GM21447 (cell line): ENCODE measurements around the gene HUS1.
A peak's percentile ranks its signal among the peaks of the same experiment; 100 is the strongest.
"Not testable (repeated sequence)": the region's sequence is repeated elsewhere in the genome, so short reads cannot be mapped to it uniquely, and the experiment has no call there.

ENCODE experiments used
- ATAC-seq: cut with Tn5 transposase; IDR thresholded peaks from one replicate; pipeline ENCODE4 v1.9.1; 2021; ENCODE audit not compliant: unreplicated experiment

Gene HUS1

DNA sequence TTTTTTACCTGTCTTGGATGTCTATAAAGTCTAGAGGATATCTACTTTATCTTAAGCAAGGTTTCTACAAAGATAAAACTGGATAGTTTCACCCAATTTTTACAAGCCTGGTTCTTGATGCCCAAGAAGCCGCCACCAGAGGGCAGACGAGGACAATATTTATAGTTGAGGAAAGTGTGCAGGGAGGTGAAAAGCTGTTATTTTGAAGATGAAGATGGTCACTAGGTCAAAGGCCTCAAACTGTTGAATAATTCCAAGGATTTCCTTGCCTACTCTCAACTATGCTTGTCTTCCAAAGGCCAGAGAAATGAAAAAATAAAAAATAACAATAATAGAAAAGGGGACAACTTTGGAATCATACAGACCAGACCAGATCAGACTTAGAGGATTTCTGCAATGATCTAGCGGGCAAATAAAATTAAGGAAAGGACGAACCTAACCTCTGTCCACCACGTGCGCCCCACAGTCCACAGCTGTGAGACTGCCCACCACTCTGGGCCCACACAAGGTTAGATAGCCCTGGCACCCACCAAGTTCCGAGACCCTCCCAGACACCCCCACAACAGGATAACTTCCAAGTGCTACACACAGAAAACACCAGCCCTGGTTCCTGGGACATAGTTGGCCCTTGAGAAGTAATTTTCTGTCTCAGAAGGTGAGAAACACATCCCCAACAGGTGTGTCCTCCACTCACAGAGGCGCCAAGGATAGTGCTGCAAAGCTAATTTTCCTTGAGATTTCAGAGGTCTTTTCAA, 34.0 kb downstream of the HUS1 start:
- ATAC-seq, result no peak

DNA sequence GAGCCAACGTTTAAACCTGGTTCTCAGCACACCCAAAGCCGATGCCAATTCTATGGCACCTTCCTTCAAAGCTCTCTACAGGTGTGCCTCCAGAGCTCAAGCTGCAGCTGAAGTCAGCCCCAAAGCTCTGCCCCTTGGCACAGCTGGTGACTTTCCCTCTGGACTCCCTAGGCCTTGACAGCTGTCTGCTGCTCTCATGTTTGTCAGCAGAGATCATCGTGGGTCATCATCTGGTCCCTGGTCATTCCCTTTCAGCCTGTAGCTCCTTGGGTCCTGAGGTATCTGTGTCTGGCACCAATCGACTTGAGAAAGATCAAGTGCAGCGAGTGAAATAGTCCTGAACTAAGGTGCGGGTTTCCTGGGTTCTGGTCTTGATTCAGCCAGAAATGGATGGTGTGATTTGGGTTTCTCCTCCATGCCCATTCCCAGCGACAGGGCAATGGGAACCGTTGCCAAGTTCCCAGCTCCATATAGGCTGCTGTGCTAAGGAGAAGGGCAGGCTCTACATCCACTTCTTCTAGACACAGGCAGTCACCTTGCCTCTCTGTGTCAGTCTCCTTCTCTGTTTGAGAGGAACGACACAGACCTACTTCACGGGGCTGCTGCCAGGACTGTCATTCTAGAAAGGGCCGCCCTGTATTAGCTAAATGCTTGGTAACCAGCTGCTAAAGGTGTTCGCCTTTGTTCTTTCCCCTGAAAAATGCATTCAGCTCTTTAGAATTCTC, 34.7 kb downstream of the HUS1 start:
- ATAC-seq, result no peak

DNA sequence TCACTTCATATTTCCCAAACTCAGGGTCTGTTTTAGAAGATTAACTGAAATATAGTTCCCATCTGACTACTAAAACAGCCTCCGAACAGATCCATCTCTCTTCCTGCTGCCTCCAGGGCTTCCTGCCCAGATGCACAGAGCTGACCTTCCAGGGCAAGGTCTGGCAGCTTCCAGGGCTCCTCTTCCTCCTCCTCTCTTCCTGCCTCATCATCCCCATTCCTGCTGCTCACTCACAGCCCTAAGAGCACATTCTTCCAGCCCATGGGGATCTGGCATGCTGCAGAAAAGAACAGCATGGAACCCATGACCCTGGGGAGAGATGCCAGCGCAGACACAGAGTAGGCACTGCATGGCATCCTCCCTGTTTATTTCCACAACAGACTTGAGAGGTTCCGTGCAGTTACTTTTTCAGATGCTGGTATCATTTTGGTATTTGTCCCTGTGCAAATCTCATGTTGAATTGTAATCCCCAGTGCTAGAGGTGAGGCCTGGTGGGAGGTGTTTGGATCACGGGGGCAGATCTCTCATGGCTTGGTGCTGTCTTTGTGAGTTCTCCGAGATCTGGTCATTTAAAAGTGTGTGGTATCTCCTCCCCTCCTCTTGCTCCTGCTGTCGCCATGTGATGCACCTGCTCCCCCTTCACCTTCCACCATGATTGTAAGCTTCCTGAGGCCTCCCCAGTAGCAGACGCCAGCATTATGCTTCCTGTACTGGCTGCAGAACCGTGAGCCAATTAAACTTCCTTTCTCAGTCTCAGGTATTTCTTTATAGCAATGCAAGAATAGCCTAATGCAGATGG, 35.5 kb downstream of the HUS1 start:
- ATAC-seq, result no peak

DNA sequence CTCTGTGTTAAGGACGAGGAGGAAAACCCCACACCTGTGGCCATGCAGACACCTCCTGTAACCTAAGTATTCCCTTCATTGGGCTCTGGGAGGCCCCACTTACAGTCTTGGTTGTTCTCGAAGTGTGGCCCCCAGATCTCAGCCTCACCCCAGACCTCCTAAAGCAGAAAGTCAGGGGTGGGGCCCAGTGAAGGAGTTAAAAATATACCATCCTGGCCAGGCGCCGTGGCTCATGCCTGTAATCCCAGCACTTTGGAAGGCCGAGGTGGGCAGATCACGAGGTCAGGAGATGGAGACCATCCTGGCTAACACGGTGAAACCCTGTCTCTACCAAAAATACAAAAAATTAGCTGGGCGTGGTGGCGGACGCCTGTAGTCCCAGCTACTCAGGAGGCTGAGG, 36.8 kb downstream of the HUS1 start:
- ATAC-seq, result not testable (repeated sequence)

DNA sequence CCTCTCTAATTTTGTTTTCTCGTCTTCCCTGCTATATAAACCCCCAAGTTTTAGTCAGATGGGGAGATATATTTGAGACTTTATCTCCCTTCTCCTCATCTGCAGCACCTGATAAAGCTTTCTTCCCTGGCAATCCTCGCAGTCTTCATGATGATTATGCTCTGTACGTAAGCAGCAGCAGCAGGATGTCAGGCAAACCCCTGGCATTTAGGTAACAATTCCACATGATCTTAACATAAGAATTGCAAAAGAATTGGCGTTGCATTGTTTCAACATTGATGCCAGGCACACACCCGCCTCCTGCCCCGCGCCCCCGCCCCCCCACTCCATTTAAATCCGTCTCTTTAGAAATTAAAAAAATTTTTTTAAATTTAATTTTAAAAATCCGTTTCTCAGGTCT, 37.3 kb downstream of the HUS1 start:
- no peak for ATAC-seq

DNA sequence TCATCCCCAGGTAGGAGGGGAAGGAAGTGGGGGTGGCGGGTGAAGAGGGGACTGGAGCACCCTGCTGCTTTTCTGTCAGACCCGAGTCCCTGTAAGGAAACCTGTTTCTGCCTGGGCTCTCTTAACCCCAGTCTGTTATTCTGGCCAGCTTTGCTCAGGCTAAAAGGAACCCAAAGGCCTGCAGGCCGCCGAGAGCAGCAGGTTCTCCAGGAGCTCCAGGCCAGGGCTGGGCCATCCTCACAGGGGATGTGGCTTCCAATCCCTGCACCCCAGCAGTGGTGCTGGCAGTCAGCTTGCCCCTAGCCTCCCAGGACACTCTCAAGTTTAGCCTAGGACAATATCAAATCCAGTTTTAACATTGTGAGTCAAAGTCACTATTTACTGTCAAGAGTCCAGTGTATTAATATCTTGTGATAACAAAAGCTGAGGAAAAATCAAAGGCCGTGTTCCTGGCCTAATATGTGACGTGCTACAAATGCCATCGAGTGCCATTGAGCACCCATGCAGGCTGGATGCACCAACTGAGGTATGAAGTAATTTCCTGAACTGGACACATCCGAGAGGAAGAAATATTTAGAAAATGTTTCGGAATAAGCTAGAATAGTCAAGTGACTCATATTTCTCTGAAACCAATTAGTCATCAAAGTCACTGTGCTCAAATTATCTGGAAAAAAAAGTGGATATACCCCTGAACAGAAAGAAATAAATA, 38.1 kb downstream of the HUS1 start:
- no peak for ATAC-seq

DNA sequence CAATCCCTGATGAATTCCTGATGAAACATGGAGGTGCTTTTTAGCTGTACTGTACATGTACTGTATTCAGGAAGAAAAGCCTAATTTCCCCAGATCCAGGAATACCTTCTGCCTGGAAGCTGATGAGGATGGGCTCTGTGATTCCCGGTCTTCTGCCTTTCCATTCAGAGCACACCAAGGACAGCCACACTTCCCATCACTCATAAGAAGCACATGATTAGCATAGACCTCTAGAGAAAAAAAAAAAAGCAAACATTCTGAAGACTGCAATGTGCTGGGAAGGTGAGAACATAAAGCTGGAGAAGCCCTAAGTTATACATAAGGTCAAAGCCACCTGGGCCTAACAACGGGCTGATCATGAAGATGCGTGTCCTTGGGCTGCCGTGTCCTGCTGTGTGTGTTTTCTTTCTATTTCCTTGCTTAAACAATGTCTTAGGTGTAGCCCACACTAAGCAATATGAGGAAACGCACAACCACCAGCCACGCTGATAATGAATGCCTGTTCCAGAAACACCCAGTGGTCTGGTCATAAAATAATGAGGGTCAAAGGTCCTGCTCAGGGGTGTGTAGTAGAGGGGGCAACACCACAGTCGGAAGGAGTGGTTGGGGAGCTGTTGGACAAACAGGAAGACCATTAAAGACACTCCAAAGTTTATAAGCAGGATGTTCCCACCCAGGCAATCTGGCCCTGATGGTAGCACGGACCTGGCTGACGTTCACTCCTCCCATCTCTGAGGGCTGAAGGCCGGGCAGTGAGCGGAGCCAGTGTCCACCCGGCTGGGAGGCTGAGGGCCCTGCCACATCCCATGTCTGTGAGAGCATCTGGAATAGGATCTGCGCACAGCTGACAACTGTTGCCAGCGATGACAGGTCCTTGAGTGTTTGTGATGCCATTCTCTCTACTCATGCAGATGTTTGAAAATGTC, 39.1 kb downstream of the HUS1 start:
- ATAC-seq, result no peak

DNA sequence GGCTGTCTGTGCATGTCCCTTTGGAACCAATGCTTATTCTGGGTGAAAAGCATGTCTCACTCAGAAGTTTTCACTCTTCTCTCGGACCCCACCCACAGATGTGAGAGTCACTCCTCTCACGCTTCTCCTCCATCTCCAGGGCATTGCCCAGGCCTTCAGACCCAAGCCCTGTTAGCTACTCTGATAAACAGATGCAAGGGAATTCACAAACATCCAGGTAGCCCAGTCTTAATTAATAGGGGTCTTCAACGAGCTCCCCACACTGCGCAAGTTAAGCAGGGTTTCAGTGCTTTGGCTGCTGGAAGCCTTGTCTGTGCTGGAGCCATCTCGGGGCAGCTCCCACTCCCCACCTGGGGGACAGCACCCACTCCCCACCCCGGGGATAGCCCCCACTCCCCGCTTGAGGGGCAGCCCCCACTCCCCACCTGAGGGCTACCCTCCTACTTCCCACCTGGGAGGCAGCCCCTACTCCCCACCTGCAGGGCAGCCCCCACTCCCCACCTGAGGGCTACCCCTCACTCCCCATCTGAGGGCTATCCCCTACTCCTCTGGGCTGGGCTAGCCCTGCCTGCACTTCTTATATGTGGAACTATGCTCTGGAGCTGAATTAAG, 39.9 kb downstream of the HUS1 start:
- no peak for ATAC-seq

DNA sequence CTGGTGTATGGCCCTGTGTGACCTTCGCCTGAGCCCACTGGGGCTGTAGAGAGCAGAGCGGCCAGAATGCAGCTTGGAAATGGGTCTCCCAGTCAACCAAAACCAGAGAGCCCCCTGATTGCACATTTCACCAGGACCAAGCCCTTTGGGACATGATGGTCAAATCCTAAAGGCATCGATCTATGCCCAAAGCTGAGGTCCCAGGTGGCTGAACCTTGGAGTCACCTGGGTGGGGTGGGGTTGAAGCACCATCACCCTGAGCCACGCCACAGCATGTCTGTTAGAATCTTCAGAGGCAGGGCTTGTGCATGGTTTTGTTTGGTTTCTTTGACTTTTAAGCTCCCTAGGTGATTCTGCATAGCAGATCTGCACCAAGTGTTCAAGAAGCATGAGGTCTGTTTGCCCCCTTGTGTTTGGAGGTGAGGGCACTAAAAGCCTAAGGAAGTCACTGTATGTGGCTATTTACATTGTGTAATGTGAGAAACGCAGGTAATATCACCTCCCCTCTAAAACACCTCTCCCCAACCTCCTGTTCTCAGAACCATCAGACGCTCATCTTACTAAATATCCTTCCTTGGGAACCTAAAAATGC, 40.7 kb downstream of the HUS1 start:
- no peak for ATAC-seq

DNA sequence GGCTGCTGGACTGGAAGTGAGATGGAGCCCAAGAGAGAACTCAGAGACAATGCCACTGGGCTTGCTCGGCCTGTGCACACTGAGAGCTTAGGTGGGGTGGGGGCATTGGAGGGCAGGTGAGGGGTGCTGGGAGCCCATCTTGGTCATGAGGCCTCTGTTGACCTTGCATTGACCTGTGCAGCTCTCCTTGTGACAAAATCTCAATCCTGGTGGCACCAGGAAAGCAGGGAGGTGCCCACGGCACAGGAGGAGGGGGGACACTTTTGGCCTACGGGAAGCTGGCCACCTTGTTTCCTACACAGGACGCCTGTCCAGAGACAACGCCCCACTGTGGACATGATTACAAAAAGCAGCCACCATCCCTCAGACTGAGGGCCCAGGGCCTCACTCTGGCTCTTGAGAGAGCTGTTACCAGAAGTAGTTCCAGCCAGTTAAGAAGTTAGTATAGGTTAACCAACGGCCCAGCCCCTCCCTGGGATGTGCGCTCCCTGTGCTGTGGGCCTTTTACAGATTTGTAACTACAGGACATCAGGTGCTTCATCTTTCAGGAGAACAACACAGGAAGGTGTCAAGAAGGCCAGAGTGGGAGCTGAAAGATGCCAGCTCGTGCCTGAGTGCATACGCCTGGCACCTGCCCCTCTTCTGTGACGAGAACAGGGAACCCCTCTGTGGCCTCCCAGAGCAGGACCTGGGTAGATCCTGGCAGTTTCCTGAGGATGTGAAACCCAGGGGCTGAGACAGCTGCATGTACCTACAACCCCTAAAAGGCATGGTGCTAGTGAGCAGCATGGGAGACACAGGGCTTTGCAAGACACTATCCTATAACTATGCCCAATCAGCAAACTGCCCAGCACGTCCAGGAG, 41.5 kb downstream of the HUS1 start:
- peak; percentile 64 for ATAC-seq

DNA sequence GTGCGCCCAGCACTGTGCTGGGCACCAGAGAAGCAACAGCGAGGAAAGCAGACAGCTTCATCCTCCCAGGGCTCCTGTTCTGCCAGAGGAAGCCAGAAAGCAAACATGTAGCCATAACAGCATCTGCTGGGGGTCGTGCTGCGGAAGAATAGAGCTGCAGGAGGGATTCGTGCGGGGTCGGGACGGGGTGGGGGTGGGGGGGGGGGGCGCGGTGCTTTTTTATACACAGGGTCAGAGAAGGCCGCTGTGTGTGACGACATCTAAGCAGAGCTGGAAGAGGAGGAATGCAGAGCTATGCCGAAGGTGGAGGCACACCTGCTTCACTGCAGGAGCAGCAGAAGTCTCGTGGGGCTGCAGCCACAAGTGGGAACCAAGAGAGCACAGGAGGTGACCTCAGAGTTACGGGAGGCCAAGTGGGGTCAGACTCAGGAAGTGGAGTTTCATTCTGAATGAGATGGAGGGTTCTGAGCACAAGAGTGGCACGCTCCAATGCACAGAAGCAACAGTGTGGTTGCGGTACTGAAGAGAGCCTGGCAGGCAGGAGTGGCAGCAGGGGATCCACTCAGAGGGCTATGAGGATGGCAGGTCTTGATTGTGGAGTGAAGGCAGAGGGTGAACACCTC, 42.2 kb downstream of the HUS1 start:
- peak; percentile 90 for ATAC-seq

DNA sequence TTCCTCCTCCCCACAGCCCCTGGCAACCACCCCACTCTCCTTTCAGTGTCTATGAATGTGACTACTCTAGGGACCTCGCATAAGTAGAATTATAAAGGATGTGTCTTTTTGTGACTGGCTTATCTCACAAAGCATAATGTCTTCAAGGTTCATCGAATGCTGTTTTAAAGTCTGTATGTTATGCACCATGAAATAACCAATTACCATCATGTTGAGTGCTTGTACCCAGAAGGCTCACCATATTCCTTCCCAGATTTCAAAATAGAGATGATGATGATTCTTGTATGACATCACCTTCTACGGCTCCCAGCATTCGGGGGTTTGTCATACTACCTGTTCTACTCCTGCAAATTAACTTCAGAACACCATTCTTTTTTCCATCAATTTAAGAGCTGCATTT, 43.1 kb downstream of the HUS1 start:
- no peak for ATAC-seq

DNA sequence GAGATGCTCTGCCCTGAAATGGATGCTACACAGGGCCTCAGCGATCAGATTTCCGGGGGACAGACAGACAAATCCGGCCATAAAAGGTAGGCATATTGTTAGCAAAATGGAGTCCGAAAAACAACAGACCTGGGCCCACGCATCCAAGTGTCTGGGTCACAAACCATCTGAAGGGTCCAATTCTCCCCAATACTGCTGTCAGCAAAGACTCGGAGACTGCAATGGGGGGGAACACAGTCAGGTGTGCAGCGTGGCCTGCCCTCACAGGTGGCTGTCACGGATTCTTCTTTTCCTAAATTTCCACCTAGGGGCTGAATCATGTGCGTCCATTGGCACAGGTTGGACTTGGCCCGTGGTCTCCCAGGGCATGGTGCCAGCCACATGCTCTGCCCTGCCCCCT, 44.1 kb downstream of the HUS1 start:
- no peak for ATAC-seq

DNA sequence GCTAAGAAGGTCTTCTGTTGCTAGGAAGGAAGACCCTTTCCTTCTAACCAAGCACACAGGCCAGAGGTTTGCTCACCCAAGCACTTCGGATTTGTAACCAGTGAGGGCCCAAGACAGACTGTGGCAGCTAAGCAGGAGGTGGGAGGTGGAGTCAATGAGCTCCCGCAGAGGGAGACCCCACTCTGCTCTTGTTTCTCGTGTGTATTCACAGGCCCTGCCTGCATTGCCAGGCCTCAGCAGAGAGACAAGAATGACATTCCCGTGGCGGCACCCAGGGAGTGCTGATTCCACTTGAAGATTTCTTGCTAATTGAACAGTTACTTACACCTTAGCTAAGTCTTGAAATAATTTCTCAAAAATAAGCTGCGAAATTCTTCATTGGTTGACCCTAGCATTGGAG, 44.6 kb downstream of the HUS1 start:
- ATAC-seq, result no peak

DNA sequence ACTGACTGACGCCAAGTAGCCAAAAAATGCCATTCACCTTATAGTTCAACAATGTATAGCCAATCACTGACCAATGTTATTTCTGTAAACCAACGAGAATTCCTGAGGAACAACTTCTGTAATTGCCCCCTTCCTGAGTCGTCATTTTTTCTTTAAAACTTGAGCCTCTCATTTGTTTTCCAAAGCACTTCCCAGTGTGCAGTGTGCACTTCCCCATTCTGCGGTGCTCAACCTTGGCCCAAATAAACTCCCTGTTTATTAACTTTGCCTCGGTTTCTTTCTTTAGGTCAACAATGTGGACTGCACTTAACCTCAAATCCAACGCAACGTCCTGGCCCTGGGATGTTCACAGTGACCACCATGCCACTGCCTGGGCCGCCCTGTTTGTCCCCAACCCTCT, 46.2 kb downstream of the HUS1 start:
- ATAC-seq, result no peak

DNA sequence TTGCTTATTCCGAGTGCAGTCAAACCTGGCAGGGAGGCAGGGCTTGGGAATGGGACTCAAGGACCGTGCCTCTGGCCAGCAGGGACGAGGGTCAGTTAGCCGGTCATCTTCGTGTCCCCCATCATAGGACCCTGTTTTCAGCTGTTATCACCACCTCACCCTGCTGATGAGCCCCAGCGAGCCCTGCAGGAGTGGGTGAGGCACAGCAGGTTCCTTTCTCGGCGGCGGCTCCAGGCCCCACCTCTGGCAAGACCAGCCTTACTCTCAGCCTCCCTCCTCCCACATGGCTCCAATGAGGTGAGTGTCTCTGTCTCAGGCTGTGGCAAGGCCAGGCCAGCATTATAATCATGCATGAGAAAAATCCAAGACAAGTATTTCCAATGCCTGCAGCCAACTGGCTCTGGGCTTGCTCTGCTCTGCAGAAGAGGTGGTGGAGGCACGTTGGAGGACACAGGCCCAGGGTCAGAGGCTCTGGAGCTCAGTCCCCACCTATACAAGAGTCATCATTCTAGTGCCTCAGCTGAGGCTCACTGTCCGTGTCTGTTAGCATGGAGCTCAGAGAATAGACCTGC, 46.9 kb downstream of the HUS1 start:
- no peak for ATAC-seq

DNA sequence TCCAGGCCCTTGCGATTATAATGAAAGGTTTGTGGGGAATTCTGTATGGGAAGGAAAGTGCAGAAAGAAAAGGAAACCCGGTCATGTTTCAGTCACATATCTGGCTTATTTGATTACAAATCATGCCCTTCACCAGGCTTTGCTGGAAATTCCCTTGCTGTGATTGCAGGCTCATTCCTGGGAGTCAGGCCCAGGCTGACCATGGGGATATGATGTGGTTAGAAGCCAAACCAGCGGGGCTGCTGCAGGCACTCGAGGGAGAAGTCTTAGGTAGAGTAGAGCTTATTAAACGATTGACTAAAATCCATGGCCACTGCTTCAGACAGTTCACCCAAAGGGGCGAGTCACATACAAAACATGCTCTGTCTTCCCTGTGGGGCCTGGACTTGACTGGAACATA, 47.4 kb downstream of the HUS1 start:
- ATAC-seq, result no peak
